ENCODE results near the gene THRSP.
"Not testable (repeated sequence)": the region's sequence is repeated elsewhere in the genome, so short reads cannot be mapped to it uniquely, and the experiment has no call there.

Gene THRSP

GRCh38 chr11:78065203-78065602 lies 1.5 kb downstream of the THRSP start:
- no peak overlapping the region for H3K4me3 Mint-ChIP-seq
- H3K27ac Mint-ChIP-seq: no peak overlapping the region
- peaks cover 25% of the 10 kb centered on the region for H3K36me3 Mint-ChIP-seq (ENCODE audit: low read depth)
- DNase-seq (ENCODE audit: low spot score): no peak
- no peaks in the 10 kb centered on the region for H3K4me1 Mint-ChIP-seq (ENCODE audit: low read depth)
- no peaks in the 10 kb centered on the region for H3K27me3 Mint-ChIP-seq (ENCODE audit: low read depth)
- no peaks in the 10 kb centered on the region for H3K9me3 Mint-ChIP-seq

DNA sequence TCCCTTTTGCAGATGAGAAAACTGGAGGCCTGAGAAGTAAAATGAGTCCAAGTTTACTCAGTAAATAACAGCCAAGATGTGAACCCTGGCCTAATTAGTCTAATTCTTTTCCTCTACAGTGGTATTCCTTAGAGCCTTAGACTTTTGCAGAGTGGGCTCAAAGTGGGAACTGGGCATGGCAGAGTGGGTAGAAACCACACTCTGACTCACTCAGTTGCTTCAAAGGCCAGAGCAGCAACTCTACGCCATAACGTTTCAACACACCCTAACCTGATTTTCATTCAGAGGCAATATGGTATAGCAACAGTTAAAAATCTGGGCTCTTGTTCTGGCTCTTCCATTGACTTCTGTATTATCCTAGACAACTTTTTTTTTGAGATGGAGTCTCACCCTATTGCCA lies 2.8 kb downstream of the THRSP start:
- DNase-seq (ENCODE audit: low spot score): no peak
- Mint-ChIP-seq H3K4me1 (ENCODE audit: low read depth) (no peaks in the 10 kb centered on the region), H3K9me3 (no peaks in the 10 kb centered on the region), H3K27ac (no peak overlapping the region), H3K4me3 (no peak overlapping the region), H3K27me3 (ENCODE audit: low read depth) (no peaks in the 10 kb centered on the region), H3K36me3 (ENCODE audit: low read depth) (peaks cover 33% of the 10 kb centered on the region)

- no peak overlapping the region for H3K27ac Mint-ChIP-seq
- H3K27me3 Mint-ChIP-seq (ENCODE audit: low read depth): no peaks in the 10 kb centered on the region
- no peak overlapping the region for H3K4me3 Mint-ChIP-seq
- no peaks in the 10 kb centered on the region for H3K9me3 Mint-ChIP-seq
- peaks cover 41% of the 10 kb centered on the region for H3K36me3 Mint-ChIP-seq (ENCODE audit: low read depth)
- H3K4me1 Mint-ChIP-seq (ENCODE audit: low read depth): peaks cover 2% of the 10 kb centered on the region
- no peak for DNase-seq (ENCODE audit: low spot score)
Observed at GRCh38 chr11:78067704-78068103, 4.0 kb downstream of the THRSP start.

GRCh38 chr11:78069465-78069864 lies 5.8 kb downstream of the THRSP start:
- no peaks in the 10 kb centered on the region for H3K9me3 Mint-ChIP-seq
- peaks cover 39% of the 10 kb centered on the region for H3K36me3 Mint-ChIP-seq (ENCODE audit: low read depth)
- no peak overlapping the region for H3K27ac Mint-ChIP-seq
- no peak for DNase-seq (ENCODE audit: low spot score)
- peaks cover 2% of the 10 kb centered on the region for H3K4me1 Mint-ChIP-seq (ENCODE audit: low read depth)
- no peak overlapping the region for H3K4me3 Mint-ChIP-seq
- H3K27me3 Mint-ChIP-seq (ENCODE audit: low read depth): no peaks in the 10 kb centered on the region

DNA sequence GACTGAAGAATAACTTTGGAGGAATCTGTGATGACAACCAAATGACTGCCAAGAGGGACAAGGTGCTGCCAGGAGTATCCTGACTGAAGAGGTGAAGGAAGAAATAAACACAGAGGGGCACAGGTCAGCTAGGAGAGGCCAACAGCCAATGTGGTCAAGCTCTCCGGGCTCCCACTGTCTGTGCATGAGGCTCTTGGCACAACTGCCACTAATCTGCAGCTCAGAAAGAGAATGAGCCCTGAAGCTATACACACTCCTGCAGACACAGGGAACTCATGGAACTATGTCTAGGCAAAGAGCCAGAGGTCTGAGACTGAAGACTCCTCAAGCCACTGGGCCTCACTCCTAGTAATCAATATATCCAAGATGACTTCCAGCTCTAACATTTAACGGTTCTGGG lies 7.0 kb downstream of the THRSP start:
- DNase-seq (ENCODE audit: low spot score): no peak
- Mint-ChIP-seq H3K4me1 (ENCODE audit: low read depth) (peaks cover 7% of the 10 kb centered on the region), H3K9me3 (no peaks in the 10 kb centered on the region), H3K4me3 (no peak overlapping the region), H3K36me3 (ENCODE audit: low read depth) (peaks cover 44% of the 10 kb centered on the region), H3K27me3 (ENCODE audit: low read depth) (no peaks in the 10 kb centered on the region), H3K27ac (no peak overlapping the region)

DNA sequence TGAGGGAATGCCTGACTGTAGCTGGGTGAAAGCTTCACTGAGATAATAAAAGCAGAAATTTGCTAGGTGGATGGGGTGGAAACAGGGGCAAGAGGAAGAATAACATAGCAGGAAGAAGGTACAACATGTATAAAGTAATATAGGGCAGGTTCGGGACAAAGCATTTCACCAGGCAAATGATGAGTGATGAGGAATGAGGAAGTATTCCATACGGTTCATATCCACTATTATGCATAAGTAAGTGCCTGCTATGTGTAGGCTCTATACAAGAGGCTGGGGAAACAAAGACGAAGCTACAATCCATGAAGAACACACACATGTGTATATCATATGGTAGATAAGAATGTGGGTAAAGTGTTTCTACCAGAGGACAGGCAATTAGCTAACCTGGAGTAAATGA lies 8.1 kb downstream of the THRSP start:
- H3K27ac Mint-ChIP-seq: peak overlapping the region; percentile 5
- no peaks in the 10 kb centered on the region for H3K27me3 Mint-ChIP-seq (ENCODE audit: low read depth)
- no peak for DNase-seq (ENCODE audit: low spot score)
- peaks cover 13% of the 10 kb centered on the region for H3K4me1 Mint-ChIP-seq (ENCODE audit: low read depth)
- no peaks in the 10 kb centered on the region for H3K9me3 Mint-ChIP-seq
- no peak overlapping the region for H3K4me3 Mint-ChIP-seq
- H3K36me3 Mint-ChIP-seq (ENCODE audit: low read depth): peaks cover 48% of the 10 kb centered on the region

- Mint-ChIP-seq H3K27me3 (ENCODE audit: low read depth) (no peaks in the 10 kb centered on the region), H3K9me3 (no peaks in the 10 kb centered on the region), H3K36me3 (ENCODE audit: low read depth) (peaks cover 48% of the 10 kb centered on the region), H3K4me3 (no peak overlapping the region), H3K4me1 (ENCODE audit: low read depth) (peaks cover 16% of the 10 kb centered on the region), H3K27ac (no peak overlapping the region)
- no peak for DNase-seq (ENCODE audit: low spot score)
Observed at GRCh38 chr11:78072455-78072854, 8.8 kb downstream of the THRSP start.

DNA sequence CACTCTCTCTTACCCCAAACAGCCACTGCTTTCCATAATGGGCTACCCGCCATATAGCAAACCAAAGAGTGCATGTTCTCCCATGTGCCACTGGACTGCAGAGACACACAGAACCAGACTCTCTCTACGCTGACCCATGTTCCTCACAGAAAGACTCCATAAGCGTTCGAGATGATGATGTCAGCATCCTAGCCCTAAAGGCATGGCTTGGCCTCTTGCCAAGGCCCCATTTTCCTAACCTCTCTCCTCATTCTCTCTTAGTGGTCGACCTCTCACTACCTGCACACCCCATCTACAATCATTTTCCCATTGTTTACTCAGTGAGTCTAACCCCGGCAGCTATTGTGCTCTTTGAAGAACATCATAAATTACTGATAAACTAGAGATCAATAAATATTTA lies 11.1 kb downstream of the THRSP start:
- peaks cover 32% of the 10 kb centered on the region for H3K36me3 Mint-ChIP-seq (ENCODE audit: low read depth)
- H3K4me3 Mint-ChIP-seq: no peak overlapping the region
- no peaks in the 10 kb centered on the region for H3K9me3 Mint-ChIP-seq
- no peak overlapping the region for H3K27ac Mint-ChIP-seq
- peaks cover 27% of the 10 kb centered on the region for H3K4me1 Mint-ChIP-seq (ENCODE audit: low read depth)
- no peak for DNase-seq (ENCODE audit: low spot score)
- H3K27me3 Mint-ChIP-seq (ENCODE audit: low read depth): no peaks in the 10 kb centered on the region

- Mint-ChIP-seq H3K4me3 (peak overlapping the region; percentile 96), H3K9me3 (no peaks in the 10 kb centered on the region), H3K36me3 (ENCODE audit: low read depth) (peaks cover 20% of the 10 kb centered on the region), H3K4me1 (ENCODE audit: low read depth) (peaks cover 42% of the 10 kb centered on the region), H3K27ac (no peak overlapping the region), H3K27me3 (ENCODE audit: low read depth) (no peaks in the 10 kb centered on the region)
- no peak for DNase-seq (ENCODE audit: low spot score)
Observed at GRCh38 chr11:78076733-78077403, 13.2 kb downstream of the THRSP start.

DNA sequence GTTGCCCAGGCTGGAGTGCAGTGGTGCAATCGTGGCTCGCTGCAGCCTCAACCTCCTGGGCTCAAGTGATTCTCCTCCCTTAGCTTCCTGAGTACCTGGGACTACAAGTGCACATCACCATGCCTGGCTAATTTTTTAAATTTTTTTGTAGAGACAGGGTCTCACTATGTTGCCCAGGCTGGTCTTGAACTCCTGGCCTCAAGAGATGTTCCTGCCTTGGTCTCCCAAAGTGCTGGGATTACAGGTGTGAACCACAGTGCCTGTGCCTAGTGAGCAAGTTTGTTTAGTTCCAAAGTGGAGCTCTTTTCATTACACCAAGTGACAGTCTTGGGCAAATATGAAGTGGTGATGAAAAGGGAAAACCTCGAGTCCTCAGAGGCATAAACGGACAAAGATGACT lies 13.9 kb downstream of the THRSP start:
- not testable (repeated sequence) for DNase-seq (ENCODE audit: low spot score); H3K27ac Mint-ChIP-seq; H3K9me3 Mint-ChIP-seq; H3K27me3 Mint-ChIP-seq (ENCODE audit: low read depth)
- peak overlapping the region; percentile 96 for H3K4me3 Mint-ChIP-seq
- H3K36me3 Mint-ChIP-seq (ENCODE audit: low read depth): peaks cover 16% of the 10 kb centered on the region
- peaks cover 41% of the 10 kb centered on the region for H3K4me1 Mint-ChIP-seq (ENCODE audit: low read depth)

DNA sequence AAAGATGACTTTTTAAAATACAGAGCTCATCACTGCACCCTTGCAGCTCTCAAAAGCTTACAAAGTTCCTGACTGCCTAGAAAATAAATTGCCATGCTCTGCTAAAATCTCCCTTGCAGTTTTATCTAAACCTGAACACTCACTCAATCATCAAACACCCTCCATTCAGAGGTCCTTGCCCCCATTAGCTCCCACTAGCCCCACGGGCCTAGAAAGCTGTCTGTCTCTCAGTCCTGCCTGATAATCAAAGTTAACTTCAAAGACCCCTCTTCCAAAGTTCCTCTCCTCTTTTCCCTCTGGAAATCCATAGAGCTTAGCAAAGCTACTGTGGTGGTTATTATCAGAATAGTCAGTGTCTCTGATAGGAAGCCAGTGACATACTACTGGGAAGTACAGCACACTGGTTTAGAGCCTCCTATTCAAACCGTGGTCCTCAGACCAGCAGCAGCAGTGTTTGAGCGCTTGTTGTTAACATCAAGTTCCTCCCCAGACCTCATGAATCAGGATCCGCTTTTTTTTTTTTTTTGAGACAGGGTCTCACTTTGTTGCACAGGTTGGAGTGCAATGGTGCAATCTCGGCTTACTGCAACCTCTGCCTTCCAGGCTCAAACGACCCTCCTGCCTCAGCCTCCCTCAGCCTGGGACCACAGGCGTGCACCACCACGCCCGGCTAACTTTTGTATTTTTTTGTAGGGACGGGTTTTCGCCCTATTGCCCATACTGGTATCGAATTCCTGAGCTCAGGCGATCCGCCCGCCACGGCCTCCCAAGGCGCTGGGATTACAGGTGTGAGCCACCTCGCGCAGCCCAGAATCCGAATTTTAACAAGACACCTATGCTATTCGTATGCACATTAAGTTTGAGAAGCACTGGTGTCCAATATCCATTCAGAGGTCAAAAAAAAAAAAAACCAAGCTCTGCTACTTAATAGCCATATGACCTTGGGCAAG lies 14.8 kb downstream of the THRSP start:
- peak overlapping the region; percentile 88 for H3K27ac Mint-ChIP-seq
- H3K4me3 Mint-ChIP-seq: peak overlapping the region; percentile 96
- DNase-seq (ENCODE audit: low spot score): no peak
- H3K4me1 Mint-ChIP-seq (ENCODE audit: low read depth): peaks cover 40% of the 10 kb centered on the region
- peaks cover 15% of the 10 kb centered on the region for H3K36me3 Mint-ChIP-seq (ENCODE audit: low read depth)
- H3K9me3 Mint-ChIP-seq: no peaks in the 10 kb centered on the region
- H3K27me3 Mint-ChIP-seq (ENCODE audit: low read depth): no peaks in the 10 kb centered on the region

- Mint-ChIP-seq H3K4me3 (peak within 1 kb of the TSS; percentile 96), H3K4me1 (ENCODE audit: low read depth) (peaks cover 40% of the 10 kb centered on the region), H3K27ac (peak within 1 kb of the TSS; percentile 88), H3K36me3 (ENCODE audit: low read depth) (peaks cover 15% of the 10 kb centered on the region), H3K27me3 (ENCODE audit: low read depth) (no peaks in the 10 kb centered on the region), H3K9me3 (no peaks in the 10 kb centered on the region)
- DNase-seq (ENCODE audit: low spot score): peak; percentile 70
Observed at GRCh38 chr11:78079232-78080083, 15.8 kb downstream of the THRSP start, which contains the start of gene NDUFC2. Gene NDUFC2, minus strand, starts transcription at chr11:78079862. Its CDS starts 118 bp downstream, at chr11:78079744.

GRCh38 chr11:78080084-78080817 lies 16.6 kb downstream of the THRSP start:
- no peak for DNase-seq (ENCODE audit: low spot score)
- Mint-ChIP-seq H3K27me3 (ENCODE audit: low read depth) (no peaks in the 10 kb centered on the region), H3K36me3 (ENCODE audit: low read depth) (peaks cover 9% of the 10 kb centered on the region), H3K4me1 (ENCODE audit: low read depth) (peaks cover 34% of the 10 kb centered on the region), H3K27ac (peak overlapping the region; percentile 88), H3K9me3 (no peaks in the 10 kb centered on the region), H3K4me3 (peak overlapping the region; percentile 96)

All from T-helper 2 cell treated with Interferon-gamma antibody and Interleukin-4, amounts not matched to agents 5 μg/mL and 100 μg/mL, for 36 hours (primary cell).